ENCODE data around the gene PSMB2.

PSMB2 gene

GRCh38 chr1:35615440-35615839 lies 25.9 kb downstream of the PSMB2 start:
- Histone ChIP-seq H3K9ac (ENCODE audit: low read length) (no peak overlapping the region), H3K36me3 (replicated peaks; ENCODE audit: low read depth, low read length) (peaks cover 18% of the 10 kb centered on the region), H3K4me3 (ENCODE audit: low read length) (no peak overlapping the region)

GRCh38 chr1:35611655-35612054 lies 29.7 kb downstream of the PSMB2 start:
- Histone ChIP-seq H4K20me1 (ENCODE audit: insufficient read depth, low read length) (0 out of 2 replicates have a peak, but pooled peaks cover 8% of the 10 kb centered on the region), H3K27ac (ENCODE audit: low read length) (no peak overlapping the region), H3K9me3 (ENCODE audit: insufficient read depth, low read length) (no peaks in the 10 kb centered on the region), H3K27me3 (ENCODE audit: low read depth, low read length) (no peaks in the 10 kb centered on the region), H3K79me2 (ENCODE audit: low read length) (peaks cover 75% of the 10 kb centered on the region), H2AFZ (ENCODE audit: low read depth, low read length) (no peak overlapping the region), H3K36me3 (replicated peaks; ENCODE audit: low read depth, low read length) (peaks cover 22% of the 10 kb centered on the region), H3K4me1 (ENCODE audit: low read length) (no peaks in the 10 kb centered on the region), H3K4me2 (ENCODE audit: low read length) (no peak overlapping the region), H3K4me3 (ENCODE audit: low read length) (no peak overlapping the region), H3K9ac (ENCODE audit: low read length) (no peak overlapping the region)
- TF ChIP-seq EZH2phosphoT487 (IDR thresholded peaks at IDR 0.05; ENCODE audit: low read depth) = no peak
- no peak for TF ChIP-seq CTCF (IDR thresholded peaks at IDR 0.05; ENCODE audit: low read depth, low read length)

More at GRCh38 chr1:35615440-35615839, 25.9 kb downstream of the PSMB2 start:
- TF ChIP-seq EZH2phosphoT487 (IDR thresholded peaks at IDR 0.05; ENCODE audit: low read depth) (no peak), CTCF (IDR thresholded peaks at IDR 0.05; ENCODE audit: low read depth, low read length) (no peak)
- no peaks in the 10 kb centered on the region for H3K27me3 ChIP-seq (ENCODE audit: low read depth, low read length)
- peaks cover 89% of the 10 kb centered on the region for H3K79me2 ChIP-seq (ENCODE audit: low read length)
- H2AFZ ChIP-seq (ENCODE audit: low read depth, low read length) = no peak overlapping the region
- no peak overlapping the region for H3K27ac ChIP-seq (ENCODE audit: low read length)
- no peak overlapping the region for H3K4me2 ChIP-seq (ENCODE audit: low read length)
- no peaks in the 10 kb centered on the region for H3K9me3 ChIP-seq (ENCODE audit: insufficient read depth, low read length)
- no peaks in the 10 kb centered on the region for H3K4me1 ChIP-seq (ENCODE audit: low read length)
- H4K20me1 ChIP-seq (ENCODE audit: insufficient read depth, low read length) = 0 out of 2 replicates have a peak, but pooled peaks cover 8% of the 10 kb centered on the region

GRCh38 chr1:35605867-35606182 lies 35.5 kb downstream of the PSMB2 start:
- H3K79me2 ChIP-seq (ENCODE audit: low read length) = peaks cover 33% of the 10 kb centered on the region

More at GRCh38 chr1:35605867-35606182, 35.5 kb downstream of the PSMB2 start:
- Histone ChIP-seq H3K4me2 (ENCODE audit: low read length) (no peak overlapping the region), H3K4me3 (ENCODE audit: low read length) (no peak overlapping the region), H3K4me1 (ENCODE audit: low read length) (no peaks in the 10 kb centered on the region), H3K9me3 (ENCODE audit: insufficient read depth, low read length) (no peaks in the 10 kb centered on the region), H3K27ac (ENCODE audit: low read length) (no peak overlapping the region), H3K36me3 (replicated peaks; ENCODE audit: low read depth, low read length) (peaks cover 17% of the 10 kb centered on the region), H4K20me1 (ENCODE audit: insufficient read depth, low read length) (no peaks in the 10 kb centered on the region), H3K9ac (ENCODE audit: low read length) (no peak overlapping the region), H2AFZ (ENCODE audit: low read depth, low read length) (no peak overlapping the region), H3K27me3 (ENCODE audit: low read depth, low read length) (no peaks in the 10 kb centered on the region)
- no peak for TF ChIP-seq CTCF (IDR thresholded peaks at IDR 0.05; ENCODE audit: low read depth, low read length)
- no peak for TF ChIP-seq EZH2phosphoT487 (IDR thresholded peaks at IDR 0.05; ENCODE audit: low read depth)
